ENCODE data around the gene PHF1. TPM values are rescaled to one million over a fixed set of nuclear protein-coding genes. Genes with fewer than 3 reads are reported as not detected.
A peak's percentile ranks its signal among the peaks of the same experiment; 100 is the strongest.

Gene PHF1
- total RNA-seq, 2 donors from 2014 or later = 71.4 to 75.7 TPM

GRCh38 chr6:33429750-33430052, 18.9 kb downstream of the PHF1 start:
- Mint-ChIP-seq H3K9me3 (no peaks in the 10 kb centered on the region), H3K27ac (peak overlapping the region; percentile 28), H3K4me1 (peaks cover 73% of the 10 kb centered on the region), H3K4me3 (no peak overlapping the region), H3K36me3 (ENCODE audit: low read depth) (peaks cover 6% of the 10 kb centered on the region), H3K27me3 (ENCODE audit: insufficient read depth) (no peaks in the 10 kb centered on the region)
- no peak for TF ChIP-seq CTCF (conservative IDR thresholded peaks at IDR 0.05)
- no peak overlapping the region for H3K9ac ChIP-seq (ENCODE audit: extremely low read depth, low read length, poor library complexity, severe bottlenecking)
- 83% methylated on average over 2 of the region's 2 CpGs; no CpG with 5 or more reads in 1 of the 2 experiments for WGBS, 2 experiments (ENCODE audit: insufficient coverage in 1 of 2, insufficient read length in 1 of 2)
- no peak overlapping the region for H3K27ac ChIP-seq (ENCODE audit: low read depth, low read length)
- peaks cover 11% of the 10 kb centered on the region for H3K4me1 ChIP-seq (ENCODE audit: control insufficient read depth, insufficient read depth, low read length)
- no peaks in the 10 kb centered on the region for H3K9me3 ChIP-seq (ENCODE audit: control insufficient read depth, low read length)
- no peaks in the 10 kb centered on the region for H3K27me3 ChIP-seq (ENCODE audit: control insufficient read depth, insufficient read depth, low read length, poor library complexity, severe bottlenecking)
- H3K36me3 ChIP-seq (ENCODE audit: control insufficient read depth, insufficient read depth, low read length) = no peaks in the 10 kb centered on the region
- no peak for DNase-seq
- H3K4me3 ChIP-seq (ENCODE audit: low read length) = no peak overlapping the region

GRCh38 chr6:33430334-33430733, 19.5 kb downstream of the PHF1 start:
- Mint-ChIP-seq H3K9me3 (no peaks in the 10 kb centered on the region), H3K4me3 (peak overlapping the region; percentile 51), H3K36me3 (ENCODE audit: low read depth) (peaks cover 10% of the 10 kb centered on the region), H3K27me3 (ENCODE audit: insufficient read depth) (no peaks in the 10 kb centered on the region), H3K27ac (peak overlapping the region; percentile 28), H3K4me1 (peaks cover 66% of the 10 kb centered on the region)
- DNase-seq = no peak
- no peaks in the 10 kb centered on the region for H3K27me3 ChIP-seq (ENCODE audit: control insufficient read depth, insufficient read depth, low read length, poor library complexity, severe bottlenecking)
- no peak overlapping the region for H3K27ac ChIP-seq (ENCODE audit: low read depth, low read length)
- TF ChIP-seq CTCF (conservative IDR thresholded peaks at IDR 0.05) = no peak
- peaks cover 11% of the 10 kb centered on the region for H3K4me1 ChIP-seq (ENCODE audit: control insufficient read depth, insufficient read depth, low read length)
- H3K36me3 ChIP-seq (ENCODE audit: control insufficient read depth, insufficient read depth, low read length) = peaks cover 4% of the 10 kb centered on the region
- H3K4me3 ChIP-seq (ENCODE audit: low read length) = no peak overlapping the region
- H3K9me3 ChIP-seq (ENCODE audit: control insufficient read depth, low read length) = no peaks in the 10 kb centered on the region
- WGBS, 2 experiments (ENCODE audit: insufficient coverage in 1 of 2, insufficient read length in 1 of 2) = 67 to 75% methylated on average over 2 of the region's 2 CpGs
- no peak overlapping the region for H3K9ac ChIP-seq (ENCODE audit: extremely low read depth, low read length, poor library complexity, severe bottlenecking)

GRCh38 chr6:33430991-33431879, 20.4 kb downstream of the PHF1 start:
- WGBS, 2 experiments (ENCODE audit: insufficient coverage in 1 of 2, insufficient read length in 1 of 2) = 6 to 9% methylated on average over 8 to 12 of the region's 12 CpGs
- H3K27me3 ChIP-seq (ENCODE audit: control insufficient read depth, insufficient read depth, low read length, poor library complexity, severe bottlenecking) = no peaks in the 10 kb centered on the region
- peak; percentile 32 for TF ChIP-seq CTCF (conservative IDR thresholded peaks at IDR 0.05)
- DNase-seq = peak; percentile 95
- H3K36me3 ChIP-seq (ENCODE audit: control insufficient read depth, insufficient read depth, low read length) = peaks cover 11% of the 10 kb centered on the region
- Mint-ChIP-seq H3K9me3 (no peaks in the 10 kb centered on the region), H3K36me3 (ENCODE audit: low read depth) (peaks cover 19% of the 10 kb centered on the region), H3K27ac (peak overlapping the region; percentile 81), H3K4me3 (peak overlapping the region; percentile 51), H3K4me1 (peaks cover 62% of the 10 kb centered on the region), H3K27me3 (ENCODE audit: insufficient read depth) (no peaks in the 10 kb centered on the region)
- H3K9ac ChIP-seq (ENCODE audit: extremely low read depth, low read length, poor library complexity, severe bottlenecking) = peak overlapping the region; percentile 13
- H3K9me3 ChIP-seq (ENCODE audit: control insufficient read depth, low read length) = no peaks in the 10 kb centered on the region
- peak overlapping the region; percentile 82 for H3K27ac ChIP-seq (ENCODE audit: low read depth, low read length)
- H3K4me3 ChIP-seq (ENCODE audit: low read length) = peak overlapping the region; percentile 37
- peaks cover 11% of the 10 kb centered on the region for H3K4me1 ChIP-seq (ENCODE audit: control insufficient read depth, insufficient read depth, low read length)
